GM12875 (cell line): Measurements from ENCODE around the gene UBAC2.
"Not testable (repeated sequence)": the region's sequence is repeated elsewhere in the genome, so short reads cannot be mapped to it uniquely, and the experiment has no call there.

Experiments
- H3K4me3 ChIP-seq: one replicate; pipeline ENCODE4 v1.5.1; 2011; ENCODE audit warnings: low read depth, low read length, control low read depth
- TF ChIP-seq, protein P1 (sequence below): IDR thresholded peaks from 2 replicates; pipeline ENCODE4 v1.5.1; 2011; ENCODE audit warnings: low read depth, mild to moderate bottlenecking, control low read depth, inconsistent platforms, low read length, moderate library complexity, borderline replicate concordance; ENCODE audit not compliant: insufficient read depth

Gene UBAC2

GRCh38 chr13:99246100-99246499 lies 45.4 kb downstream of the UBAC2 start:
- TF ChIP-seq, protein P1, sequence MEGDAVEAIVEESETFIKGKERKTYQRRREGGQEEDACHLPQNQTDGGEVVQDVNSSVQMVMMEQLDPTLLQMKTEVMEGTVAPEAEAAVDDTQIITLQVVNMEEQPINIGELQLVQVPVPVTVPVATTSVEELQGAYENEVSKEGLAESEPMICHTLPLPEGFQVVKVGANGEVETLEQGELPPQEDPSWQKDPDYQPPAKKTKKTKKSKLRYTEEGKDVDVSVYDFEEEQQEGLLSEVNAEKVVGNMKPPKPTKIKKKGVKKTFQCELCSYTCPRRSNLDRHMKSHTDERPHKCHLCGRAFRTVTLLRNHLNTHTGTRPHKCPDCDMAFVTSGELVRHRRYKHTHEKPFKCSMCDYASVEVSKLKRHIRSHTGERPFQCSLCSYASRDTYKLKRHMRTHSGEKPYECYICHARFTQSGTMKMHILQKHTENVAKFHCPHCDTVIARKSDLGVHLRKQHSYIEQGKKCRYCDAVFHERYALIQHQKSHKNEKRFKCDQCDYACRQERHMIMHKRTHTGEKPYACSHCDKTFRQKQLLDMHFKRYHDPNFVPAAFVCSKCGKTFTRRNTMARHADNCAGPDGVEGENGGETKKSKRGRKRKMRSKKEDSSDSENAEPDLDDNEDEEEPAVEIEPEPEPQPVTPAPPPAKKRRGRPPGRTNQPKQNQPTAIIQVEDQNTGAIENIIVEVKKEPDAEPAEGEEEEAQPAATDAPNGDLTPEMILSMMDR = no peak
- no peak overlapping the region for H3K4me3 ChIP-seq

- H3K4me3 ChIP-seq = not testable (repeated sequence)
These were observed 48.5 kb downstream of the UBAC2 start for GRCh38 chr13:99249178-99249577.

DNA sequence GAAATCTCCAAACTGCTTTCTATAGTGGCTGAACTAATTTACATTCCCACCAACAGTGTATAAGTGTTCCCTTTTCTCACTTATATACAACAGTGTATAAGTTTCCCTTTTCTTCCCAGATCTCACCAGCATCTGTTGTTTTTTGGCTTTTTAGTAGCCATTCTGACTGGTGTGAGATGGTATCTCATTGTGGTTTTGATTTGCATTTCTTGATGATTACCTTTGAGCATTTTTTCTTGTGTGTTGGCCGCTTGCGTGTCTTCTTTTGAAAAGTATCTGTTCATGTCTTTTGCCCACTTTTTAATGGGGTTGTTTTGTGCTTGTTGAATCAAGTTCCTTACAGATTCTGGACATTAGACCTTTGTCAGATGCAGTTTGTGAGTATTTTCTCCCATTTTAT lies 49.0 kb downstream of the UBAC2 start:
- not testable (repeated sequence) for H3K4me3 ChIP-seq

- TF ChIP-seq, protein P1 = no peak
- H3K4me3 ChIP-seq = no peak overlapping the region
These were observed 50.5 kb downstream of the UBAC2 start for GRCh38 chr13:99250982-99251825.

GRCh38 chr13:99251921-99252320 lies 51.3 kb downstream of the UBAC2 start:
- no peak overlapping the region for H3K4me3 ChIP-seq
- TF ChIP-seq, protein P1 = no peak

- no peak overlapping the region for H3K4me3 ChIP-seq
- TF ChIP-seq, protein P1 = no peak
These were observed 54.2 kb downstream of the UBAC2 start for GRCh38 chr13:99254830-99255229.

DNA sequence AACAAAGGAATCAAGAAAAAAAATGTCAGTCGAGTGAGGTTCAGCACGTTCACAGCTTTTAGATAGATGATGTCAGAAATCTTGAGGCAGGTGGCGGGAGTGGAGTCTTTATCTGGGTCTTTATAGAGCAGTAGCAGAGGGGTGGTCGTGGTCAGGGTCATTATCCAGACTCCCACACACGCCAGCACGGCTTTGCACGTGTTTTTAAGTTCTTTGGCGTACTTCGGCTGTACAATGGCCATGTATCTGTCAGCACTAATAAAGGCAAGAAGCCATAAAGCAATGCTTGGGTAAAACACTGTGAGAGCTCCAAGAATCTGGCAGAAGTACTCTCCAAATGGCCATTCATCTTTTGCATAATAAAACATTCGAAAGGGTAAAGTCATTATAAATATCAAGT lies 54.6 kb downstream of the UBAC2 start:
- TF ChIP-seq, protein P1 = no peak
- H3K4me3 ChIP-seq = no peak overlapping the region

DNA sequence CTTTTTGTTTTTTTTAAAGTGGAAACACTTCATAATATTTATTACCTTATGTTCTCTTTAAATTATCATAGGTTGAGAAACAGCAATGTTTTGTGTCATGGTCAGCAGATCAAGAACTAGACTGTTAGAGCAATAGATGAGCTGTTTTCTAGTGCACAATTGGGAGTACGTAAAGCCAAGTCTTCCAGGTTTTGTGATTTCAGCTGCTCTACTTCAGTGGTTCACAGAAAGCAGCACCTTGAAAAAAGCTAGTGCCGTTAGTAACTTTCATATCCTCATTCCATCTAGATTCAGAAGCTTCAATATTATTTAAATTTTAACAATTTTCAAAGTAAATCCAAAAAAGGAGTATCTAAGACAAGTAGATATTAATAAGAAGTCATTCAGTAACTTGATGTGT lies 55.6 kb downstream of the UBAC2 start:
- TF ChIP-seq, protein P1 = no peak
- no peak overlapping the region for H3K4me3 ChIP-seq
